IgD-negative memory B cell (primary cell): ENCODE results near the gene VOPP1. TPM values are rescaled to one million over a fixed set of nuclear protein-coding genes. Genes with fewer than 3 reads are reported as not detected.
A peak's percentile ranks its signal among the peaks of the same experiment; 100 is the strongest.

Experiments used
- H3K27ac Mint-ChIP-seq, 3 donors: one replicate each; pipeline ENCODE4 v1.8.0; 2020 to 2022; ENCODE audit warnings: mild to moderate bottlenecking in 3 of 3, mixed read lengths in 3 of 3, moderate library complexity in 1 of 3
- H3K27me3 Mint-ChIP-seq: one replicate; pipeline ENCODE4 v1.8.0; 2021; ENCODE audit warnings: mixed read lengths
- H3K36me3 Mint-ChIP-seq: one replicate; pipeline ENCODE4 v1.8.0; 2020; ENCODE audit warnings: mild to moderate bottlenecking, mixed read lengths
- H3K4me1 Mint-ChIP-seq, 3 donors: one replicate each; pipeline ENCODE4 v1.8.0; 2020 to 2022; ENCODE audit warnings: mixed read lengths in 3 of 3, mild to moderate bottlenecking in 1 of 3
- H3K4me3 Mint-ChIP-seq, 4 donors: one replicate each; pipeline ENCODE4 v1.8.0; 2020 to 2022; ENCODE audit warnings: mild to moderate bottlenecking in 4 of 4, mixed read lengths in 4 of 4, moderate library complexity in 3 of 4
- H3K9me3 Mint-ChIP-seq, 3 donors: one replicate each; pipeline ENCODE4 v1.8.0; 2020 to 2021; ENCODE audit warnings: mixed read lengths in 3 of 3, mild to moderate bottlenecking in 1 of 3
- polyA plus RNA-seq: library from polyadenylated mRNA; unstranded; fragments of 300-500 nt; fragmentation: Illumina TruSeq; gene quantifications from one replicate; pipeline ENCODE4 v1.2.3, GENCODE V29; 2021

VOPP1 gene
- polyA plus RNA-seq, 1 donor from 2014 or later: 70.2 TPM

DNA sequence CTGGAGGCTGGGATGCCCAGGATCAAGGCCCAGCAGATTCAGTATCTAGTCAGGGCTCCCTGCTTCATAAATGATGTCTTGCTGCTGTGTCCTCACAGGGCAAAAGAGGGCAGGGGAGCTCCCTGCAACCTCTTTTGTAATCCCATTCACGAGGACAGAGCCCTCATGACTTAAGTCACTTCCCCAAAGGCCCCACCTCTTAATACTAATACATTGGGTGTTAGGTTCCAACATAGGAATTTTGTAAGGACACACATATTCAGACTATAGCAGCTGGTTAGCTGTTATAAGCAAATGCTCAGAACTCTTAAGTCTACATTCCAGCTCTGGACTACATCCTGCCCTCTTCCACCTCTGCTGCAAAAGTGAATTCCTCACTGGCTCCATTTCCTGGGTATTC, 63.0 kb downstream of the VOPP1 start:
- Mint-ChIP-seq H3K36me3 (peaks cover 8% of the 10 kb centered on the region), H3K27ac (peak overlapping the region; percentile 11 to 76 (median 19)), H3K27me3 (no peaks in the 10 kb centered on the region), H3K9me3 (no peaks in the 10 kb centered on the region), H3K4me3 (peak overlapping the region in 1 of 4 donors; percentile 54), H3K4me1 (peaks cover 57 to 77% (median 68%) of the 10 kb centered on the region in 3 donors)

DNA sequence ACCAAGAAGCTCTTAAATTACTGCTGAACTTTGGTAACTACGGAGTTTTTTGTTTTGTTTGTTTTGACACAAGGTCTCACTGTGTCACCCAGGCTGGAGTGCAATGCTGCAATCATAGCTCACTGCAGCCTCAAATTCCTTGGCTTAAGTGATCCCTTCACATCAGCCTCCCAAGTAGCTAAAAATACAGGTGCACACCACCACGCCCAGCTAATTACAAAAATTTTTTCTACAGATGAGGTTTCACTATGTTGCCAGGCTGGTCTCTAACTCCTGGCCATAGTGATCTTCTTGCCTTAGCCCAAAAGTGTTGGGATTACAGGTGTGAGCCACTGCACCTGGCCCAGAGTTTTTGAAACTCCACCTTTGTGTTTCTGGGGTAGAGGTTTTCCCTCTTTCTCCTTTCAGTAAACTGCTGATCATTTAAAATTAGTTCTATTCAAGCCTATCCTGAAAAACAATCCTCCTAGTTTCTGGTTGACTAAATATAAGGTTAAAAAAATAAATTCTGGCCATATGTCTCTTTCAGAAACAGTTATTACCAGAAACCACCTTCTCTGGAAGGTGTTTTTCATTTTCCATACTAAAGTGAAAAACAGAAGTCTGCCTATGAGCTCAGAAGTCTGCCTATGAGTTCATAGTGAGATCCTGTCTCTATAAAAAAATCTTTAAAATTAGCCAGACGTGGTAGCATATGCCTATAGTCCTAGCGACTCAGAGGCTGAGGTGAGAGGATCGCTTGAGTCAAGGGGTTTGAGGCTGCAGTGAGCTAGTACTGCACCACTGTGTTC, 63.9 kb downstream of the VOPP1 start:
- peak overlapping the region; percentile 11 to 39 (median 23) for H3K27ac Mint-ChIP-seq
- H3K4me3 Mint-ChIP-seq: peak overlapping the region in 1 of 4 donors; percentile 22
- H3K36me3 Mint-ChIP-seq: peaks cover 8% of the 10 kb centered on the region
- no peaks in the 10 kb centered on the region for H3K27me3 Mint-ChIP-seq
- peaks cover 54 to 75% (median 64%) of the 10 kb centered on the region in 3 donors for H3K4me1 Mint-ChIP-seq
- H3K9me3 Mint-ChIP-seq: no peaks in the 10 kb centered on the region

DNA sequence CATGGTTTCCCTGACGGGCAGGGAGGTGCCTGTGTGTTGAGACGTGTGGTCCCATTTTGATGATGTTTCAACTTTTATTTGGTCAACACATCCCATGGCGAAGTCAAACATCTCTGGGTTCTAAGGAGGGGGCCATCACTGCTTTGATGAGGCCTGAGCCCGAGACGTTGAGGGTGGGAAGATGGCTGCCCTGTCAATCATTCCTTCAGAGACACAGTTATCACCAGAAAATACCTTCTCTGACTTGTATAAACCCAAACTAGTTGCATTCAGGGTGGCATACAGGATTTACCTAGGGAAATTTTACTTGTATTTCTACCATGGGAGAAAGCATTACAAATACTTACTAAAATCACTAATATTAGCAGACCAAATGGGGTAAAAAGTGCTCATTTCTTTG, 64.6 kb downstream of the VOPP1 start:
- Mint-ChIP-seq H3K4me3 (peak overlapping the region in 1 of 4 donors; percentile 63), H3K27ac (peak overlapping the region in 2 of 3 donors; percentile 6 to 11), H3K4me1 (peaks cover 50 to 74% (median 65%) of the 10 kb centered on the region in 3 donors), H3K27me3 (no peaks in the 10 kb centered on the region), H3K36me3 (peaks cover 5% of the 10 kb centered on the region), H3K9me3 (no peaks in the 10 kb centered on the region)

DNA sequence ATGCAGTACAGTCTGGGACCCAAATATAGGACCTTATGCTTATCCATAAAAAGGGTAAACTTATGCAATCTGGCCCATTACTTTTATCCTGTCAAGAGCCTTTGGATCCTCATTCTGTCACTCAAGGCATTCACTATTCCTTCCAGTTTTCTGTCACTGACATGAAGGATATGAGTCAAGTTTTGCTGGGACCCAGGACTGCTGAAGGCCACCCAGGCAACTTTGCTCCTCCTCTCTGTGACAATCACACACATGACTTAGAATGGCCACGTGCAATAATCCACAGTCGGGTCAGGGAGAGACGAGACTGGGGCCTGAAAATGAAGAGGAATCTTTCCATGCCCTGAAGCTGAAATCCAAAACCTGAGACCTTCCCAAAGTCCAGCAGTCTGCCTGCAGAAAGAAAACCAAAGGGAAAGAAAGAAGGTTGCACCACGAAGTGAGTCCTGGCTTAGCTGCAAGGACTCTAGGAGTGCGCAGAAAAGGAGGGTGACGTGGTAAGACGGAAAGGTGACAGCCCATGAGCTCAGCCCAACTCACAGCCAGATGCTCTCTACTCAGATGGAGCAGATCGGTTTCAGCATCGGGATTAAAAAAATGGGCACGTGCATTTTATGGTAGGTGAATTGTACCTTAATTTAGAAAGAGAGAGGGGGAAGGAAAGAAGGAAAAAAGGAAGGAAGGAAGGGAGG, 67.2 kb downstream of the VOPP1 start:
- no peaks in the 10 kb centered on the region for H3K9me3 Mint-ChIP-seq
- H3K4me3 Mint-ChIP-seq: peak overlapping the region in 2 of 4 donors; percentile 49 to 82
- H3K36me3 Mint-ChIP-seq: peaks cover 2% of the 10 kb centered on the region
- H3K27ac Mint-ChIP-seq: peak overlapping the region in 2 of 3 donors; percentile 23 to 65
- no peaks in the 10 kb centered on the region for H3K27me3 Mint-ChIP-seq
- H3K4me1 Mint-ChIP-seq: peaks cover 50 to 71% (median 52%) of the 10 kb centered on the region in 3 donors

DNA sequence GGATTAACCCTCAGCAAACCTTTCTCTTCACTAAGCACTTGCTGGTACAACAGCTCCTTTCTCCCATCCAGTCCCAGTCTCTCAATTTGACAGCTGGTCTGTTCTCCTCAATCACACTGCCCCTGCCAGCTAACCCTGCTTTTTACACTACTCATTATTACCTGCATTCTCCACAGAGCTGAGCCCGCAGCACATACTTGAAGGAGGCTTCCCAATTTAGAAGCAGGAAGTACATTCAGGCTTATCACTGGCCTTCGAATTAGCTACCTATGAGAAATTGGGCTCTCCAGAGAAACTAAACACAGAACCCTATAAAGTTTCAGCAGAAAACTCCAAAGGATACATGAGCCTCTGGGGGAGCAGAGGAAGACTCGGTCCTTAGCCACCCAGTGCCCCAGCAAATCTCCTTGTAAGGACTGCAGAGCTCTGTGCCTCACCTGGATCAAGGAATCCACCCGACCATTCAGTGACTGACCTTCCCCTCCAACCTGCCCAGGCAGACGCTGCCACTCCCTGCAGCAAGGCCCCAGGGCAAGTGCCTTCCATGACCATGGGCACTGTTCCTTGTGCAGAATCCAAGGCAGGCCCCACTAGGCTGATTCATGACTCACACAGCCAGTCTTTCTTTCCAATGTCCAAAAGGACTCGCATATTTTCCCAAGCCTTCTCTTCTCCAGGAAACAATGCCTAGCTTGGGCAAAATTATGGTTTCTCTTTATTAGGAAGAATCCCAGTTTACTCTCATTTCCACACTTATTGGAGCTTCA, 68.0 kb downstream of the VOPP1 start:
- H3K4me3 Mint-ChIP-seq: peak overlapping the region in 2 of 4 donors; percentile 51 to 82

DNA sequence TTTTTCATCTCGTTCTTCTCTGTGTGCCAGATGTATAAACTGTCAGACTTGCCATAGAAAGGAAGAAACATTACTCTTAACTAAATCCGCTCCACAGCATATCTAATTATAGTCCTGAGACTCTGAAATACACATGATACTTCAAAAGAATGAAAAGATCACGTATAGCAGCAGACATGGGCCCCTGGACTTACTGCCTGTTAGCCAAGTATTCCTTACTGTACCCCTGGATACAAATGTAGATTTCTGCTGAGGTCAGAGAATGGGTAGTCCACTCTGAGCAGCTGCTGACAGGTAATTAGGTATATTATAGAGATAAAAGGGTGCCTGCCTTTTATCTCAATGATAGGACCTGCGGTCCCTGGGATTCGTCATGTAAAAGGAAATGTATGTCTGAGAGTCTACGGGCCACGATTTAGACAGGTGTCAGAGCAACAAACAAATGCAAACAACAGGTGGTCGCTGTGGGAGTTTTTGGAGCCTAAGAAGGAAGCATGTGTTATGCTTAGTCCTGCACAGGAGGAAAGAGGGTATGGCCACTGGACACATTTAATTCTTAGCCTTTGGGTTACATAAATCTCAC, 69.4 kb downstream of the VOPP1 start:
- H3K4me3 Mint-ChIP-seq: no peak overlapping the region
- no peaks in the 10 kb centered on the region for H3K9me3 Mint-ChIP-seq
- H3K4me1 Mint-ChIP-seq: peaks cover 43 to 60% (median 46%) of the 10 kb centered on the region in 3 donors
- no peaks in the 10 kb centered on the region for H3K27me3 Mint-ChIP-seq
- H3K36me3 Mint-ChIP-seq: peaks cover 2% of the 10 kb centered on the region
- peak overlapping the region in 2 of 3 donors; percentile 12 to 69 for H3K27ac Mint-ChIP-seq

More for the DNA sequence above, 68.0 kb downstream of the VOPP1 start:
- Mint-ChIP-seq H3K9me3 (no peaks in the 10 kb centered on the region), H3K27ac (peak overlapping the region in 2 of 3 donors; percentile 23 to 65), H3K27me3 (no peaks in the 10 kb centered on the region), H3K4me1 (peaks cover 45 to 69% (median 51%) of the 10 kb centered on the region in 3 donors), H3K36me3 (peaks cover 2% of the 10 kb centered on the region)

DNA sequence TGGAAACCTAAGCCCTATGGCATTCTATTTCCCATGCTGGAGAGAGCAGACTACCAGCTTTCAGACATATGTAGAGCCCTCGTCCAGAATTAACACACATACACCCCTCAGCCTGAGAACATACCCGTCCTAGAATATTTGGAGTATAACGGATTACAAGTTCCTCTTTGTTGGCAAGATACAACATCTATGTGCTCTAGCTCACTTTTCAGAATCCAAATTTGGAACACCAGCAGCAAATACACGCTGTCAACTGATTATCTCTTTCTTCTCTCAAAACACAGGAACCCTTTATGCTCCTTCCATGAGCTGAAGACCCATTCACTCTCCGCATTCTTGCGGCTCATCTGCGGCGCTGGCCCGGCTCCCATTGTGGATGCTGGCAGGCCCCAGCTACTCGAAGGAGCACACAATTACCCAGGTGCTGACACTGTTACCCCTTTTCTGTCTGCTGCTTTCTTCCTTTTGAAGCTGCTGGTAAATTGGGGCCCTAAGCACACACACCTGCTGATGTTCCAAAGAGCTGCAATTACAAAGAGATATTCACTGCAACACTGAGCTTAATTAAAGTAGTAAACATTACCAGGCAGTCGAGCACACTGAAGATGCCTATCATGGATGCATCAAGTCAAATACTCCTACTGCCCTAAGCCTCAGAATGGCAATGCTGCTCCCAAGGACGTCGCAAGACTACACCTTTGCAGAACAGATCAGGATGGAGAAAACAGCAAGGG, 70.0 kb downstream of the VOPP1 start:
- H3K36me3 Mint-ChIP-seq: no peaks in the 10 kb centered on the region
- H3K4me3 Mint-ChIP-seq: no peak overlapping the region
- no peaks in the 10 kb centered on the region for H3K9me3 Mint-ChIP-seq
- H3K27ac Mint-ChIP-seq: peak overlapping the region in 2 of 3 donors; percentile 33 to 46
- H3K4me1 Mint-ChIP-seq: peaks cover 37 to 54% (median 42%) of the 10 kb centered on the region in 3 donors
- H3K27me3 Mint-ChIP-seq: no peaks in the 10 kb centered on the region

DNA sequence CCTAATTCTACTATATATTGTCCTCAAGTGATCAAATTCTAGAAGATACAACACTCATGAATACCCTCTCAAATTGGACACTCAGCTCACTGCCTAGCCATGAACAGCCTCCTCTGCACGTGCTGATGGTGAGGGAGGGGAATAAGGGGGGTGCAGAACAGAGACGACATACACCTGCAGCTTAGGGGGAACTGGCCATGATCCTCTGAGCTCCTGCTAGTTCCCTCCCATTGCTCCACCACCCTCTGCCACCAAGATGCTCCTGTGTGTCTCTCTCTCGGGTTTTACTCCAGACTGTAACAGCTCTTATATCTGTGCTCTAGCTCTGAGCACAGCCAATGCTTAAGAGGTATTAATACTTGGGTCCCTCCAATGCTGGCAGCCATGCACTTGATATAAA, 70.7 kb downstream of the VOPP1 start:
- H3K9me3 Mint-ChIP-seq: no peaks in the 10 kb centered on the region
- H3K36me3 Mint-ChIP-seq: no peaks in the 10 kb centered on the region
- no peaks in the 10 kb centered on the region for H3K27me3 Mint-ChIP-seq
- H3K4me1 Mint-ChIP-seq: peaks cover 37 to 49% (median 38%) of the 10 kb centered on the region in 3 donors
- peak overlapping the region in 1 of 3 donors; percentile 46 for H3K27ac Mint-ChIP-seq
- H3K4me3 Mint-ChIP-seq: no peak overlapping the region

DNA sequence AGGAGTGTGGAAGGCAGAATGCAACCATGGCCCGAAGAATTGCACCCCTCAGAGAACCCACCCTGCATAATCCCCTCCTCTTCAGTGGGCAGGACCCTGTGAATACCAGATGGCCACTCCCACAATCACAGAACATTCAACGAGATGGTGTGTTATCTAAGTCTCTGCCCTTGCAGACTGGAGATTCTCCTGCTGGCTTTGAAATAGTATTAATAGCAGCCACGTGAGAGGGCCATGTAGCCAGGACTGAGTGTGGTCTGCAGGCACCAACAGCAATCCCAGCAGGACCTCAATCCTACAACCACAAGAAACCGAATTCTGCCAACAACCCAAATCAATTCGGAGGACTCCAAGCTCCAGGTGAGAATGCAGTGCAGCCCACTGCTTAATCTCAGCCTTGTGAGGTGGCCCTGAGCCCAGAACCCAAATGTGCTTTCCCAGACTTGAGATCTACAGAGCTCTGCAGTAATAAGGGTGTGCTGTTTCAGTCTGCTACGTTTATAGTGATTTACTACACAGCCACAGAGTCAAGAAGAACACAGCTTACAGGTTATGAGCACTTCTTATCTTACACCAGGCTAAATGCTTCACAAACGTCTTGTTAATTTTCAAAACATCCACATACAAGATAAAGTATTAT, 72.1 kb downstream of the VOPP1 start:
- H3K4me1 Mint-ChIP-seq: peaks cover 32 to 44% (median 32%) of the 10 kb centered on the region in 3 donors
- H3K36me3 Mint-ChIP-seq: no peaks in the 10 kb centered on the region
- H3K9me3 Mint-ChIP-seq: no peaks in the 10 kb centered on the region
- H3K27ac Mint-ChIP-seq: peak overlapping the region in 2 of 3 donors; percentile 63 to 77
- H3K27me3 Mint-ChIP-seq: no peaks in the 10 kb centered on the region
- H3K4me3 Mint-ChIP-seq: no peak overlapping the region

DNA sequence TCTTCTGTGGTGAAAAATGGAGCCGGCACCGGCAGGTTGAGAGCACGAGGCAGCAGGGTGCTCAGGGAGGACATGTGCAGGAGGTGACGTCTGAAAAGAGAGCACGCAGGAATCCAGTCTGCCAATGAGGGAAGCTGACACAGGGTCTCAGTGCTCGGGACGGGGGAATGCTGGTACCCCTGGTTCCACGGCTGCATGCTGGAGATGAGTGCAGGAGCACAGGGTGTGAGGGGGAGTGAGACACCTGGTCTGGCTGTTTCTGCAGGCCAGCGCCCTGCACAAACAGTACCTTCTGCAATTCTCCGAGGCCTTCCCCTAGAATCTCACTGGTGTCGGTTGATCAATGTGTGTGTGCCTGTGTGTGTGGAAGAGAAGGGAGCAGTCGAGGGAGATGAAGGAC, 72.7 kb downstream of the VOPP1 start:
- Mint-ChIP-seq H3K27me3 (no peaks in the 10 kb centered on the region), H3K4me1 (peaks cover 26 to 37% (median 29%) of the 10 kb centered on the region in 3 donors), H3K36me3 (no peaks in the 10 kb centered on the region), H3K27ac (peak overlapping the region in 1 of 3 donors; percentile 77), H3K9me3 (no peaks in the 10 kb centered on the region), H3K4me3 (peak overlapping the region in 1 of 4 donors; percentile 1)

DNA sequence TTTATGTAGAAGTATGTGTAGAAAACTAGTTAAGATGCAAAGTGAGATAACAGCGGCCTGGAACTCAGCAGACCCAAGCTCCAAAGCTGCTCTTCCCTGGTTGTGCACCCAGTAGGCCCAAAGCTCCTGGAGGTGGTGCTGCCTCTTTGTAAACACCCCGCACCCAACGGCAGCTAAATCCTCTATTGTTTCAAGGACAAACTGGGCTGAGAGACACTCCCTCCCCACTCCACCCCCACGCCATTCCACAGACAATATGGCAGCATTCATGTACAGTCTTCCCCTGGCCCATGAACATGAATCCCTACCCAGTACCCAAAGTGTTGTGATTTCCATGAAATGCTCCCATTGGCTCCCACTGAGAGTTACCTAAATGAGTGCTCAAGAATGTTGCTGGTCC, 73.5 kb downstream of the VOPP1 start:
- H3K4me3 Mint-ChIP-seq: peak overlapping the region in 1 of 4 donors; percentile 28
- no peaks in the 10 kb centered on the region for H3K36me3 Mint-ChIP-seq
- no peaks in the 10 kb centered on the region for H3K27me3 Mint-ChIP-seq
- peak overlapping the region in 2 of 3 donors; percentile 57 to 77 for H3K27ac Mint-ChIP-seq
- no peaks in the 10 kb centered on the region for H3K9me3 Mint-ChIP-seq
- H3K4me1 Mint-ChIP-seq: peaks cover 18 to 31% (median 21%) of the 10 kb centered on the region in 3 donors

DNA sequence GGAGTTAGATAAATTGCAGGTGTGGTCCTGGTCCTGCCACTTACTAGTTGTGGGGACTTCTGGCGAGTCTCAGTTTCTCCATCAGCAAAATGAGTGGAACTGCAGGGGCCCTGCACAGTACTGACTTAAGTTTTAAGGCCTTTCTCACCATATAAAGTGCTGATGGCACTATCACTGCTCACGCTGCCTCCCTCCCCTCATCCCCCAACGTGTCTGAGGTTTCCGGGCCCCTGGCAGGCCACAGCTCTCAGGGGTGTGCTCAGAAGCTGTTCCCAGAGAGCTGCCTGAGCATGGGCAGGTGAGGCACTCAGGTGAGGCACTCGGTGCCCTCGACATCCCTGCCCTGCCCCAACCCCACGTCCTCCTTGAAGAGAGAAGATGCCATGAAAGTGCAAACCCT, 74.2 kb downstream of the VOPP1 start:
- H3K27me3 Mint-ChIP-seq: no peaks in the 10 kb centered on the region
- peak overlapping the region in 1 of 4 donors; percentile 9 for H3K4me3 Mint-ChIP-seq
- peak overlapping the region in 2 of 3 donors; percentile 23 to 77 for H3K27ac Mint-ChIP-seq
- no peaks in the 10 kb centered on the region for H3K9me3 Mint-ChIP-seq
- peaks cover 19 to 27% (median 22%) of the 10 kb centered on the region in 3 donors for H3K4me1 Mint-ChIP-seq
- no peaks in the 10 kb centered on the region for H3K36me3 Mint-ChIP-seq

DNA sequence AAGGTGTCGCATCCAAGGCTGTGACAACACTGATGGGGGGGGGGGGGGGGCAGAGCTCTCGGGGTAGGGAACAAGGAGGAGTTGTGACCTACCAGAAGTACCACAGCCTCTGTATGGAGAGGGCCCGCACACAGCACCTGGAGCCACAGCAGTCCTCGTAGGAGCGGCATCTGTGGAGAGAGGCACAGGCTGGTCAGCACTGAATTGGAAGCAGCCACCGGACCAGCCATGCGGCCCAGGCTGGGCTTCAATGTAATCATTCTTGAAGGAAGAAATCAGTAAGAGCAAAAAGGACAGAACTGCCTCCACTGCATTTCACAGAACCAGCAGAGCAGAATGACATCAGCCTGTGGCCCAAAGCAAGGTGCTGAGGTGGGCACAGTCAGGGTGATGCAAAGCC, 74.8 kb downstream of the VOPP1 start:
- Mint-ChIP-seq H3K4me3 (peak overlapping the region in 1 of 4 donors; percentile 27), H3K27me3 (no peaks in the 10 kb centered on the region), H3K36me3 (no peaks in the 10 kb centered on the region), H3K27ac (no peak overlapping the region), H3K4me1 (peaks cover 20 to 26% (median 22%) of the 10 kb centered on the region in 3 donors), H3K9me3 (no peaks in the 10 kb centered on the region)
